Ureter (tissue), 1 donor: ENCODE results near the gene AMBN. TPM values are rescaled to one million over a fixed set of nuclear protein-coding genes. Genes with fewer than 3 reads are reported as not detected.

Source experiments
- total RNA-seq: library from RNA; stranded (reverse); gene quantifications from one replicate; pipeline ENCODE4 v1.2.4, GENCODE V29; 2023
- donor health status: DM: yes; HTN: yes; CAD: no.

AMBN gene
- total RNA-seq, 1 donor from 2014 or later = not detected

Other genes starting within 250 kb of the AMBN start
- gene SMR3A, start 231.5 kb upstream of the AMBN start, total RNA-seq = not detected
- not detected for gene SMR3B, start 209.1 kb upstream of the AMBN start, total RNA-seq
- gene OPRPN, start 194.3 kb upstream of the AMBN start, total RNA-seq = not detected
- not detected for gene MUC7, start 120.1 kb upstream of the AMBN start, total RNA-seq
- not detected for gene AMTN, start 73.7 kb upstream of the AMBN start, total RNA-seq
- 0.05 TPM for gene ENAM, start 36.5 kb downstream of the AMBN start, total RNA-seq
- gene JCHAIN, start 74.3 kb downstream of the AMBN start, total RNA-seq = 374 TPM
- 26.0 TPM for gene UTP3, start 96.3 kb downstream of the AMBN start, total RNA-seq
- 89.2 TPM for gene RUFY3, start 129.7 kb downstream of the AMBN start, total RNA-seq
- 72.4 TPM for gene GRSF1, start 247.6 kb downstream of the AMBN start, total RNA-seq